CD8-positive, alpha-beta memory T cell (primary cell): ENCODE results near the gene ELF2. TPM values are rescaled to one million over a fixed set of nuclear protein-coding genes. Genes with fewer than 3 reads are reported as not detected.
"Not testable (repeated sequence)": the region's sequence is repeated elsewhere in the genome, so short reads cannot be mapped to it uniquely, and the experiment has no call there.

Source experiments
- CTCF ChIA-PET: fragments of 350-600 bp; sonication (Branson Sonifier 250); formaldehyde crosslinking; loops from one replicate; lab custom pipeline; 2021; ENCODE audit warnings: antibody characterized with exemption; lab: Charles Lee
- POLR2A ChIA-PET: fragments of 350-600 bp; sonication (Branson Sonifier 250); formaldehyde crosslinking; loops from one replicate; lab custom pipeline; 2021; ENCODE audit warnings: antibody characterized with exemption; lab: Charles Lee
- DNase-seq, 5 donors: peaks; one replicate each; pipeline versions ENCODE4 v3.0.0 to v3.0.0-alpha.2; 2020 to 2022; ENCODE audit warnings: mixed read lengths in 1 of 5
- H3K27ac ChIP-seq: one replicate; pipeline ENCODE4 v1.7.0; 2013; ENCODE audit warnings: low read depth, mild to moderate bottlenecking, low read length, moderate library complexity
- H3K27me3 ChIP-seq: 2 replicates; pipeline ENCODE4 v1.7.0; 2013; ENCODE audit warnings: low read length, mild to moderate bottlenecking; ENCODE audit not compliant: insufficient read depth, poor library complexity, severe bottlenecking
- H3K36me3 ChIP-seq: 2 replicates; pipeline ENCODE4 v1.7.0; 2013; ENCODE audit warnings: mild to moderate bottlenecking, low read length, moderate library complexity; ENCODE audit not compliant: insufficient read depth
- H3K4me1 ChIP-seq: 2 replicates; pipeline ENCODE4 v1.7.0; 2013; ENCODE audit warnings: mild to moderate bottlenecking, low read length, moderate library complexity; ENCODE audit not compliant: insufficient read depth
- H3K4me3 ChIP-seq: 2 replicates; pipeline ENCODE4 v1.7.0; 2013; ENCODE audit warnings: mild to moderate bottlenecking, low read length
- H3K9me3 ChIP-seq: 2 replicates; pipeline ENCODE4 v1.7.0; 2013; ENCODE audit warnings: mild to moderate bottlenecking, low read length
- H3K27ac Mint-ChIP-seq, 8 donors: one replicate each; pipeline ENCODE4 v1.8.0; 2020 to 2021; ENCODE audit warnings: mixed read lengths in 8 of 8, mild to moderate bottlenecking in 6 of 8, inconsistent platforms in 3 of 8, moderate library complexity in 3 of 8
- H3K27me3 Mint-ChIP-seq, 2 donors: one replicate each; pipeline ENCODE4 v1.8.0; 2020 to 2021; ENCODE audit warnings: mixed read lengths in 2 of 2, mild to moderate bottlenecking in 1 of 2, moderate library complexity in 1 of 2
- H3K36me3 Mint-ChIP-seq, 3 donors: one replicate each; pipeline ENCODE4 v1.8.0; 2020 to 2021; ENCODE audit warnings: mixed read lengths in 3 of 3, inconsistent platforms in 1 of 3, mild to moderate bottlenecking in 1 of 3
- H3K4me1 Mint-ChIP-seq, 3 donors: one replicate each; pipeline ENCODE4 v1.8.0; 2020 to 2021; ENCODE audit warnings: mixed read lengths in 3 of 3, inconsistent platforms in 1 of 3, mild to moderate bottlenecking in 1 of 3
- H3K4me3 Mint-ChIP-seq, 7 donors: one replicate each; pipeline ENCODE4 v1.8.0; 2020 to 2021; ENCODE audit warnings: mixed read lengths in 7 of 7, mild to moderate bottlenecking in 6 of 7, moderate library complexity in 4 of 7, inconsistent platforms in 2 of 7
- H3K9me3 Mint-ChIP-seq, 5 donors: one replicate each; pipeline ENCODE4 v1.8.0; 2020 to 2022; ENCODE audit warnings: mixed read lengths in 5 of 5, mild to moderate bottlenecking in 3 of 5, moderate library complexity in 2 of 5, inconsistent platforms in 1 of 5
- polyA plus RNA-seq: library from polyadenylated mRNA; unstranded; fragments of 300-500 nt; fragmentation: Illumina TruSeq; gene quantifications from one replicate; pipeline ENCODE4 v1.2.3, GENCODE V29; 2021
- total RNA-seq, 2 experiments: library from RNA; stranded (reverse); gene quantifications; one replicate each; pipeline ENCODE4 v1.2.3, GENCODE V29; 2021

The ELF2 gene
- total RNA-seq (10 to 100 TPM; 26.6 to 27.4 TPM), polyA plus RNA-seq (32.5 TPM)

DNA sequence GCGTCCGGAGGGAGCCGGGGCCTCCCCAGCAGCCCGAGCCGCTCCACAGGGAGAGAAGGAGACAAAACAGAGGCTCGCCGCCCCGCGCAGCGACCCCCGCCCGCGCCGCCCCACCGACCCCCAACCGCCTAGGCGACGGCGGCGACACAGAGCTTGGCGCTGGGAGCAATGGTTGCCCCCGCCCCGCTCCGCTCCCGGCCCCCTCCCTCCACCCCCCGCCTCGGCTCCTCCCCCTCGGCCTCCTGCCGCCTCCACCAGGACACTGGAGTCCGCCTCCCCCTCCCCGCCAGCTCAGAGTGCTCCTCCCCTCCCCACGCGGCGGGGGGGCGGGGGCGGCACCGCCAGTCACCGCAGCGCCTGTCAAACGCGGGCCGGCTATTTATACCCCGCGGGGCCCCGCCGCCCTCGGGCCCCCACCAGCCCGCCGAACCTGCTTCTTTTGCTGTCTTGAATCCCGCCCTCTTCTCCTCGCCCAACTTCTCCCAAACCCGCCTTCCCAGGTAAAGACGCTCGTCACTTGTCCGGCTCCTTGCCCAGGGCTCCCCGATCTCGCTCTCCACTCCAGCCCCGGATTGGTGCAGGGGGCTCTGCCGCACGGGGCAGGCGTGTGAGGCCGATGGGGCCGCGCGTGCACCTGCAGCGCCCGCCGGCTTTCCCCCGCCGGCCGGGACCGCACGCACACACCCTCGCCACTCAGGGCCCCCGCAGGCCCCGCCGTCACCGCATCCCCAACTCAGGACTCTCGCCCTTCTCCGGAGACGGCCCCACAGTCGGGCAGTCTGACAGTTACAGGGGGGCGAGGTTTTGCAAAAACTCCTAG is at the start of gene ELF2:
ELF2 (minus strand) TSS at position 170 of the 820 bp plus-strand sequence. CDS start 39,517 bp downstream, outside the sequence.
- H3K27ac ChIP-seq, result peak within 1 kb of the TSS; percentile 87
- peak within 1 kb of the TSS; percentile 96 for H3K4me3 ChIP-seq
- DNase-seq, result peak; percentile 72 to 89 (median 80)
- peaks cover 10% of the 10 kb centered on the region for H3K4me1 ChIP-seq
- peaks cover 0 to 8% (median 0%) of the 10 kb centered on the region in 3 donors for H3K36me3 Mint-ChIP-seq
- no peaks in the 10 kb centered on the region for H3K9me3 Mint-ChIP-seq
- no peaks in the 10 kb centered on the region for H3K27me3 ChIP-seq
- CTCF ChIA-PET, result interaction anchor here (0.6 to 2.0 kb wide), 4 partner anchors 33 to 124 kb away, joined by 3 to 10 read pairs (median 5); no protein-coding TSS in a partner anchor
- H3K4me3 Mint-ChIP-seq, result peak within 1 kb of the TSS; percentile 89 to 97 (median 92)
- peaks cover 24 to 34% (median 29%) of the 10 kb centered on the region in 3 donors for H3K4me1 Mint-ChIP-seq
- no peaks in the 10 kb centered on the region for H3K9me3 ChIP-seq
- no peaks in the 10 kb centered on the region for H3K36me3 ChIP-seq
- peak within 1 kb of the TSS; percentile 84 to 98 (median 94) for H3K27ac Mint-ChIP-seq
- POLR2A ChIA-PET, result interaction anchor here (0.6 to 2.6 kb wide), 9 partner anchors 13 to 379 kb away, joined by 3 to 25 read pairs (median 4); partner anchors contain the start of genes NAA15 and SETD7
- no peaks in the 10 kb centered on the region for H3K27me3 Mint-ChIP-seq

DNA sequence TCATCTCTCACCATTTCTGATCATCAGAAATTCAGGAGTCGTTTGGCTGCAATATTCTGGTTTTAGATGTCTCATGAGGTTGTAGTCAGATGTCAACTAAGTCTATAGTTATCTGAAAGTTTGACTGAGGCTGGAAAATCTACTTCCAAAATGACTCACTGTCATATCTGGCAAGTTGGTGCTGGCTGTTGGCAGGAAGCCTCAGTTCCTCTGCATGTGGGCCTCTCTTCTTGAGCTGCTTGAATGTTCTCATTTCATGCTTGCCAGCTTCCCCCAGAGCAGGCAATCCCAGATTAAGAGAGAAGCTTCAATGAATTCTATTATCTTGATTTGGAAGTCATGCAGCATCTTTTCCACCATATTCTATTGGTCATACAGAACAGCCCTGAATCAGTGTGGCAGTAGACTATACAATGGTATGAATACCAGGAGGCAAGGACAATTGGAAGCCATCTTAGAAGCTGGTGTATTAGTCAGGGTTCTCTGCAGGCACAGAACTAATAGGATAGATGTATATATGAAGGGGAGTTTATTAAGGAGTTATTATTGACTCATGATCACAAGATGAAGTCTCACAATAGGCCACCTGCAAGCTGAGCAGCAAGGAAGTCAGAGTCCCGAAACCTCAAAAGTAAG is 46.8 kb upstream of the ELF2 start:
- Mint-ChIP-seq H3K4me1 (peaks cover 8 to 10% (median 9%) of the 10 kb centered on the region in 3 donors), H3K27ac (no peak overlapping the region), H3K27me3 (no peaks in the 10 kb centered on the region), H3K36me3 (peaks cover 0 to 2% (median 0%) of the 10 kb centered on the region in 3 donors), H3K4me3 (no peak overlapping the region), H3K9me3 (no peaks in the 10 kb centered on the region)
- Histone ChIP-seq H3K27me3 (no peaks in the 10 kb centered on the region), H3K27ac (no peak overlapping the region), H3K4me1 (peaks cover 6% of the 10 kb centered on the region), H3K9me3 (no peaks in the 10 kb centered on the region), H3K36me3 (no peaks in the 10 kb centered on the region), H3K4me3 (no peak overlapping the region)
- CTCF ChIA-PET, result interaction anchor here (2.1 kb wide), 1 partner anchor 72 kb away, joined by 11 read pairs; no protein-coding TSS in a partner anchor
- DNase-seq, result no peak
- POLR2A ChIA-PET, result no interaction called here

DNA sequence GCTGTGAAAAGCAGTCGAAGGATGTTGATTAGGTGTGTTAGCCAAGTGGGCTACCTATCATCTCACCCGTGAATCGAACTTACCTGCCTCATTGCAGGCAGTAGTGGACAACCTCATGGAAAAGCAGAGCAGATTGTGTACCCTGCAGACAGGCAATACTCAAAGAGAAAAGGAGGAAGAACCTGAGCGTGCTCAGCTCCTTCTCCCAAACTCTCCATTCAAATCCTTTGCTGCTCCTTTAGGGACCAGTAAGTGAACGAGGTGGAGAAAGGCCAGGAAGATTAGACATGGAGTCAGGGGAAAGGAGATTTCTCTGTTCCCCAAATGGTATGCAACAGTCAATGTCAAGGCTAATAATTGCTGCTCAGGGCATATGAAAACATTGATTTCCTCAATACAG is 45.2 kb upstream of the ELF2 start:
- Histone ChIP-seq H3K9me3 (no peaks in the 10 kb centered on the region), H3K27ac (no peak overlapping the region), H3K36me3 (no peaks in the 10 kb centered on the region), H3K4me1 (peaks cover 6% of the 10 kb centered on the region), H3K27me3 (no peaks in the 10 kb centered on the region), H3K4me3 (no peak overlapping the region)
- H3K4me1 Mint-ChIP-seq, result peaks cover 8 to 12% (median 9%) of the 10 kb centered on the region in 3 donors
- no peak overlapping the region for H3K4me3 Mint-ChIP-seq
- H3K36me3 Mint-ChIP-seq, result peaks cover 0 to 2% (median 0%) of the 10 kb centered on the region in 3 donors
- ChIA-PET POLR2A (no interaction called here), CTCF (no interaction called here)
- H3K9me3 Mint-ChIP-seq, result no peaks in the 10 kb centered on the region
- no peak overlapping the region for H3K27ac Mint-ChIP-seq
- peaks cover 0 to 2% of the 10 kb centered on the region in 2 donors for H3K27me3 Mint-ChIP-seq
- DNase-seq, result no peak

DNA sequence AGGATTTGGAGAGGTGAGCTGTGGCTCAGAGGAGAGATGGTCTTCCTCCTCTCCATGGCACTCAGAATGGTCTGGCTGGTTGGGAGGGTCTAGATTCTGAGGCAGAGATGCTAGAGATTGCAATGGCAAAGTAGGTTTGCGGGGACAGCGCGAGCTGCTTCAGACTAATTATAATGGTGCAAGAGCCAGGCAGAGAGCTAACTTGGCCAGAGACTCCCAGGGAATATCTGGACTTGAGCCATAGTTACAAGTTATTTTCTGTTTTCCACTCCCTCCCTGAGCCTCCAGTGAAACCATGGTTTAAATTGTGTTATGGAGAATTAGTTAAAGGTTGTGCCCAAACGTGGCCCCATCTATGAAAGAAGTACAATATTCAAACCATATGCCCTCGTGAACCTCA is 44.7 kb upstream of the ELF2 start:
- no peak overlapping the region for H3K27ac Mint-ChIP-seq
- POLR2A ChIA-PET, result no interaction called here

DNA sequence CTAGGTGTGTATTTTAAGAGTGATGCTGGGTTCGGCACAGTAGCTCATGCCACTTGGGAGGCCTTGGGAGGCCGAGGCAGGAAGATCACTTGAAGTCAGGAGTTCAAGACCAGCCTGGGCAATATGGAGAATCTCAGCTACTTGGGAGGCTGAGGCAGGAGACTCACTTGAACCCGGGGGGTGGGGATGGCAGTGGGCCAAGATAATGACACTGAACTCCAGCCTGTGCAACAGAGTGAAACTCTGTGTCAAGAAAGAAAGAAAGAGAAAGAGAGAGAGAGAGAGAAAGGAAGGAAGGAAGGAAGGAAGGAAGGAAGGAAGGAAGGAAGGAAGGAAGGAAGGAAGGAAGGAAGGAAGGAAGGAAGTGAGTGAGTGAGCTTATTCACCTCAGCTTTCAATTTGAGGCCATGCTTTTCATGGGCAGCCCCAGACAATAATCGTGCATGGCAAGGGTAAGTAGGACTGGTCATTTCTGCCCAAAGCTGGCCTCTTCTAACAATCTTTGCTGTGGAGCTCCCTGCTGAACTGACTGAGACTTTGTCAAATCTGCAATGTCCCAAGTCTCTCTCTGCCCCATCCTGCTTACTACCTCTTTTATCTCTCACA is 42.5 kb upstream of the ELF2 start:
- Mint-ChIP-seq H3K27me3 (peaks cover 0 to 2% of the 10 kb centered on the region in 2 donors), H3K36me3 (peaks cover 0 to 2% (median 0%) of the 10 kb centered on the region in 3 donors), H3K4me1 (peaks cover 8 to 12% (median 9%) of the 10 kb centered on the region in 3 donors), H3K4me3 (no peak overlapping the region), H3K27ac (peak overlapping the region in 1 of 8 donors; percentile 60), H3K9me3 (no peaks in the 10 kb centered on the region)
- Histone ChIP-seq H3K27me3 (no peaks in the 10 kb centered on the region), H3K4me3 (no peak overlapping the region), H3K36me3 (no peaks in the 10 kb centered on the region), H3K9me3 (no peaks in the 10 kb centered on the region), H3K27ac (no peak overlapping the region), H3K4me1 (peaks cover 6% of the 10 kb centered on the region)
- ChIA-PET CTCF (interaction anchor here (1.1 to 1.6 kb wide), 2 partner anchors 9 to 189 kb away, joined by 3 to 5 read pairs; no protein-coding TSS in a partner anchor), POLR2A (no interaction called here)
- no peak for DNase-seq

More for the DNA sequence above, 44.7 kb upstream of the ELF2 start:
- CTCF ChIA-PET, result interaction anchor here (1.5 kb wide), 1 partner anchor 74 kb away, joined by 5 read pairs; no protein-coding TSS in a partner anchor
- Histone ChIP-seq H3K27me3 (no peaks in the 10 kb centered on the region), H3K27ac (no peak overlapping the region), H3K4me1 (peaks cover 6% of the 10 kb centered on the region), H3K9me3 (no peaks in the 10 kb centered on the region), H3K36me3 (no peaks in the 10 kb centered on the region), H3K4me3 (no peak overlapping the region)
- Mint-ChIP-seq H3K4me3 (no peak overlapping the region), H3K4me1 (peaks cover 8 to 12% (median 9%) of the 10 kb centered on the region in 3 donors), H3K27me3 (peaks cover 0 to 2% of the 10 kb centered on the region in 2 donors), H3K9me3 (no peaks in the 10 kb centered on the region), H3K36me3 (peaks cover 0 to 2% (median 0%) of the 10 kb centered on the region in 3 donors)
- DNase-seq, result no peak

DNA sequence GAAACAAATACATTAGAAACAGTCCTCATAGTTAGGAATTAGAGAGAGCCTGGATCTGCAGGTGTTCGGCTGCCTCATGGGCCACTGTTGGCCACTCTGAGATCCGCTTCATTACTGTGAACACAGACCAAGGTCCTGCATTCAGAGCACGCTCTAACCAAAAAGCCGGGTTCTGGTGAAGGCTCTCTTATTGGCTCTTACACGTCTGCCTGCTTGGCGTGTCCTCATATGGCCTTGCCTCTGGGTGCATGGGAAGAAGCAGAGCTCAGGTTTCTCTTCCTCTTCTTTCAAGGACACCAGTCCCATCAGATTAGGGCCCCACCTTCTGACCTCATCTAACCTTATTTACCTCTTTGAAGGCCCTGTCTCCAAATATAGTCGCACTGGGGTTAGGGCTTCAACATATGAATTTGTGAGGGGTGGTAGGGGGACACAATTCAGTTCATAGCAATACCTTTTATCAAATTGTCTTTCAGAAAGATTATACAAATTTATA is 37.1 kb upstream of the ELF2 start:
- CTCF ChIA-PET, result no interaction called here
- peaks cover 0 to 4% (median 2%) of the 10 kb centered on the region in 3 donors for H3K4me1 Mint-ChIP-seq
- H3K27ac ChIP-seq, result peak overlapping the region; percentile 48

DNA sequence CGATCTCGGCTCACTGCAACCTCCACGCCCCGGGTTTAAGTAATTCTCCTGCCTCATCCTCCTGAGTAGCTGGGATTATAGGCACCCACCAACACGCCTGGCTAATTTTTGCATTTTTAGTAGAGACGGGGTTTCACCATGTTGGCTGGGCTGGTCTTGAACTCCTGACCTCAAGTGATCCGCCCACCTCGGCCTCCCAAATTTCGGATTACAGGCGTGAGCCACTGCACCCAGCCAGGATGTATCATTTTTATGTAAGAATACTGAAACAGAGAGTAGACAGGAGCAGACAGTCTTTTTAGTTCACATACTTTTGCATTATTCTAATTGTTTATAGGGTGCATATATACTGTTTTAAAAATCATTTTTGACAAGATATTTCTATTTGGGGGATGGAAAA is 36.6 kb upstream of the ELF2 start:
- CTCF ChIA-PET, H3K9me3 Mint-ChIP-seq: not testable (repeated sequence)

More for the DNA sequence above, 37.1 kb upstream of the ELF2 start:
- no peaks in the 10 kb centered on the region for H3K36me3 Mint-ChIP-seq
- no peak overlapping the region for H3K4me3 ChIP-seq
- H3K9me3 Mint-ChIP-seq, result no peaks in the 10 kb centered on the region
- H3K9me3 ChIP-seq, result no peaks in the 10 kb centered on the region
- H3K27ac Mint-ChIP-seq, result no peak overlapping the region
- no peak overlapping the region for H3K4me3 Mint-ChIP-seq
- no peak for DNase-seq
- H3K4me1 ChIP-seq, result no peaks in the 10 kb centered on the region
- H3K27me3 Mint-ChIP-seq, result peaks cover 1 to 2% of the 10 kb centered on the region in 2 donors
- POLR2A ChIA-PET, result no interaction called here
- no peaks in the 10 kb centered on the region for H3K27me3 ChIP-seq
- H3K36me3 ChIP-seq, result no peaks in the 10 kb centered on the region

More for the DNA sequence above, 36.6 kb upstream of the ELF2 start:
- H3K27me3 Mint-ChIP-seq, H3K4me3 Mint-ChIP-seq, H3K27ac Mint-ChIP-seq, H3K36me3 ChIP-seq, H3K36me3 Mint-ChIP-seq, H3K9me3 ChIP-seq, H3K27me3 ChIP-seq, H3K4me1 Mint-ChIP-seq, DNase-seq, H3K4me3 ChIP-seq, H3K4me1 ChIP-seq, POLR2A ChIA-PET: not testable (repeated sequence)
- peak overlapping the region; percentile 48 for H3K27ac ChIP-seq
